ENCODE results near the gene GALNT12.

The GALNT12 gene

DNA sequence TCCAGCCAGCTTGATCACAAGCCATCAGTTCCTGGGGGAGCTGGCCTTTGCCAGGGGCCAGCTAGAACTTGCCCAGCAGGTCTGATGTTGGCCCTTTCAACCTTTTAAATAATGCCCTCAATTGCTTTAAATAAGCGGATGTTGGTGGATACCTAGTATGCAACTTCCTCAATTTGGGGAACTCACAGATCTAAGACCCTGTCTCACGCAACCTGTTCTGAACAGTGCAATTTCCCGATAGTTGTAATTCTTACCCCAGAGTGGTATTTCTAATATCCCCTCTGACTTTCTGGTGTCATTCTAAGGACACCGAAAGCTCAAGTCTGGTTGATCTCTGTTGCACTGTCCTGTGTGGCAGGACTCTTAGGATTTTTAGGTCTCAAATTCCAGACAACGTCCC is 23.1 kb downstream of the GALNT12 start:
- no peaks in the 10 kb centered on the region for H3K27me3 ChIP-seq
- H3K9me3 ChIP-seq, result no peaks in the 10 kb centered on the region
- TF ChIP-seq, protein P1, sequence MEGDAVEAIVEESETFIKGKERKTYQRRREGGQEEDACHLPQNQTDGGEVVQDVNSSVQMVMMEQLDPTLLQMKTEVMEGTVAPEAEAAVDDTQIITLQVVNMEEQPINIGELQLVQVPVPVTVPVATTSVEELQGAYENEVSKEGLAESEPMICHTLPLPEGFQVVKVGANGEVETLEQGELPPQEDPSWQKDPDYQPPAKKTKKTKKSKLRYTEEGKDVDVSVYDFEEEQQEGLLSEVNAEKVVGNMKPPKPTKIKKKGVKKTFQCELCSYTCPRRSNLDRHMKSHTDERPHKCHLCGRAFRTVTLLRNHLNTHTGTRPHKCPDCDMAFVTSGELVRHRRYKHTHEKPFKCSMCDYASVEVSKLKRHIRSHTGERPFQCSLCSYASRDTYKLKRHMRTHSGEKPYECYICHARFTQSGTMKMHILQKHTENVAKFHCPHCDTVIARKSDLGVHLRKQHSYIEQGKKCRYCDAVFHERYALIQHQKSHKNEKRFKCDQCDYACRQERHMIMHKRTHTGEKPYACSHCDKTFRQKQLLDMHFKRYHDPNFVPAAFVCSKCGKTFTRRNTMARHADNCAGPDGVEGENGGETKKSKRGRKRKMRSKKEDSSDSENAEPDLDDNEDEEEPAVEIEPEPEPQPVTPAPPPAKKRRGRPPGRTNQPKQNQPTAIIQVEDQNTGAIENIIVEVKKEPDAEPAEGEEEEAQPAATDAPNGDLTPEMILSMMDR (IDR thresholded peaks at IDR 0.05), result no peak
- H3K36me3 ChIP-seq, result no peaks in the 10 kb centered on the region
- no peak overlapping the region for H3K4me3 ChIP-seq
- no peak overlapping the region for H3K27ac ChIP-seq
- intact Hi-C loops (cut with DNase I; ENCODE audit: low total_unique reads), result no loop called here
- DNase-seq, result no peak
- no peaks in the 10 kb centered on the region for H3K4me1 ChIP-seq

DNA sequence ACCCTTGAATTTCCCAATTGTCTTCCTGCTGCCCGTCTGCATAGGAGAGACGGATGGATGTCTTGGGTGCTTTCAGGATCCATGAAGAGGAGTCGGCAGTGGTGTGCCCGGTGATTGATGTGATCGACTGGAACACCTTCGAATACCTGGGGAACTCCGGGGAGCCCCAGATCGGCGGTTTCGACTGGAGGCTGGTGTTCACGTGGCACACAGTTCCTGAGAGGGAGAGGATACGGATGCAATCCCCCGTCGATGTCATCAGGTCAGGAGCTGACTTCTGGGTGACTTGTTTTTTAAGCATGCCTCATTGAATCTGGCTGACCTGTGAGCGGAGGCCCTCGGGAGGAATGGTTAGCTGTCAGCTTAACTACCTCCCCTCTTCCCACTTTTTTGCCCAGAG is 24.2 kb downstream of the GALNT12 start:
- Histone ChIP-seq H3K27me3 (no peaks in the 10 kb centered on the region), H3K9me3 (no peaks in the 10 kb centered on the region), H3K27ac (no peak overlapping the region), H3K4me3 (no peak overlapping the region), H3K36me3 (no peaks in the 10 kb centered on the region), H3K4me1 (no peaks in the 10 kb centered on the region)
- no peak for DNase-seq
- intact Hi-C loops (cut with DNase I; ENCODE audit: low total_unique reads), result no loop called here
- TF ChIP-seq, protein P1 (IDR thresholded peaks at IDR 0.05), result no peak

DNA sequence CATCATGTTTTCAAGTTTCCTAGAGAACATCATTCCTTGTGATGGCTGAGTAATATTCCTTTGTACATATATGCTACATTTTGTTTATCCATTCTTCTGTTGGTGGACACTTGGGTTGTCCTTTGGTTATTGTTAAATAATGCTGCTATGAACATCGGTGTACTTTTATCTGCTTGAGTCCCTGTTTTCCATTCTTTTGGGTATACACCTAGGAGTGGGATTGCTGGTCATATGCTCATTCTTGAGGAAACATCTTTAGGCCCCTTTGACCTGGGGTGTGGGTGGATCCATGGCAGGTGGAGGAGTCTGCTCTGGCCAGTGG is 25.3 kb downstream of the GALNT12 start:
- no peaks in the 10 kb centered on the region for H3K27me3 ChIP-seq
- intact Hi-C loops (cut with DNase I; ENCODE audit: low total_unique reads), result no loop called here
- no peak overlapping the region for H3K4me3 ChIP-seq
- H3K9me3 ChIP-seq, result no peaks in the 10 kb centered on the region
- TF ChIP-seq, protein P1 (IDR thresholded peaks at IDR 0.05), result no peak
- no peaks in the 10 kb centered on the region for H3K36me3 ChIP-seq
- no peak for DNase-seq
- H3K4me1 ChIP-seq, result no peaks in the 10 kb centered on the region
- no peak overlapping the region for H3K27ac ChIP-seq

DNA sequence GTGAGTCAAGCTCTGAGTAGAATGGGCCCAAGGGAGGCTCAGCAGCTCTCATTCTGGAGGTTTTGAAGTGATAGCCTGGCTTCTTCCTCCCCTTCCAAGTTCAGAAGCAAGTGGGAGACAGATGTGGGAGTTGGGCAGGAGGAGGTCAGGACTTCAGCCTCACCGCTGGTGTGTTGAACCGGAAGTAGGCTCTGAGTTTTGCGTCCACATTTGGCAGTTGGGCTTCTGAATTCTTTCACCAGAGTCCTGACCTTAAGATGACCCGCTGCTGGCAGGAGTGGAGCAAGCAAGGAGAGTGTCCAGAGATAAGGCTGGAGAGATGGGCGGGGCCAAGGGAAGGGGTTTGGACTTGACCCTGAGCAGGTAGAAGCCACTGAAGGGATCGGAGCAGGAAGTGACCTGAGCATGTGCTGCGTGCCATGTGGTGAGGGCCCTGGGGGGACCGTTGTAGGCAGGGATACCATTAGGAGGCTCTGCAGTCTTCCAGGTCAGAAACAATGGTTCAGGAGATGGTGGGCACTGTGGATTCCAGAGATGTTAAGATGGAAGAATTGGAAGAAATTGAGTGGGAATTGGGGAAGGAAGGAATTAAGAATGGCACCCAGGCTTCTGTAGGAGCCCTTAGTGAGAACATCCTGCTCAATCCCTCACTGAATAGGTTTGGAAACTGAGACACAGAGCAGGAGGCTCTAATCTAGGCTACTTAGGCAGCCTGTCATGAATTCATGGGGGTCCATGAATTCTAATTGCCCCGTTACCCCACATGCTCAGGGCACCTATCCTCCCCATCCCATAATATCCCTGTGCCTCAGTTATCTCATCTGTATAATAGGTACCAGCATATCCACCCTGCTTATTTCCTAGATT is 25.9 kb downstream of the GALNT12 start:
- Histone ChIP-seq H3K9me3 (no peaks in the 10 kb centered on the region), H3K4me1 (no peaks in the 10 kb centered on the region), H3K27ac (no peak overlapping the region), H3K4me3 (no peak overlapping the region), H3K36me3 (no peaks in the 10 kb centered on the region), H3K27me3 (no peaks in the 10 kb centered on the region)
- intact Hi-C loops (cut with DNase I; ENCODE audit: low total_unique reads), result no loop called here
- TF ChIP-seq, protein P1 (IDR thresholded peaks at IDR 0.05), result no peak
- DNase-seq, result no peak

DNA sequence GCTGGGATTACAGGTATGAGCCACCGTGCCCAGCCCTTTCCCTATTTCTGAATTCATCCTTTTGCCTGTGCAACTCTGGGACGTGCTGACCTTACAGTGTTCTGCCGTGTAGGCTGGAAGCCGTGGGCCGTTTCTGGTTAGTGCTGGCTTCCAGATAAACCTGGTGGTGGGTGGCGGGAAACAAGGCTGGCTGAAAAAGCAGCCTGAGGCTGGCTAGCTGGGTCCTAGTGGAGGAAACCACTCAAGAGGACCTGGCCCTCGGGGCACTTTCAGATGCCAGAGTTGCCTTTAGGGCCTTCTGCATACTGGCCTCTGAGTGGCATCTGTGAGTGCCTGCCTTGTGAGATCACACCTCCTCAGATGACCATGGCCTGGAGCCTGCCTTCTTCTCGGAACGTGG is 26.9 kb downstream of the GALNT12 start:
- H3K27me3 ChIP-seq, result no peaks in the 10 kb centered on the region
- no peak overlapping the region for H3K27ac ChIP-seq
- no peaks in the 10 kb centered on the region for H3K9me3 ChIP-seq
- intact Hi-C loops (cut with DNase I; ENCODE audit: low total_unique reads), result no loop called here
- TF ChIP-seq, protein P1 (IDR thresholded peaks at IDR 0.05), result no peak
- H3K36me3 ChIP-seq, result no peaks in the 10 kb centered on the region
- H3K4me3 ChIP-seq, result no peak overlapping the region
- DNase-seq, result no peak
- no peaks in the 10 kb centered on the region for H3K4me1 ChIP-seq
